SK-MEL-5 (cell line): ENCODE data around the gene MATN1. TPM values are rescaled to one million over a fixed set of nuclear protein-coding genes. Genes with fewer than 3 reads are reported as not detected.

Experiments
- DNase-seq: peaks from one replicate; pipeline ENCODE4 v3.0.0-alpha.2; 2016; ENCODE audit warnings: low read depth, low spot score
- in situ Hi-C: cut with HindIII; loops from 2 replicates; pipeline ENCODE4 v1.10.0; 2016; ENCODE audit warnings: low sequenced_read_pairs, high pct_unique_total_duplicates, low pct_unique_long_range_greater_than_20kb
- total RNA-seq: library from RNA; depleted of rRNA; stranded (reverse); fragments of >200 nt; shearing (Covaris generic); gene quantifications from 2 replicates; pipeline ENCODE4 v1.2.3, GENCODE V29; 2014

MATN1 gene
- total RNA-seq, 1 experiment from 2014 or later = 0.18 TPM

GRCh38 chr1:30748699-30749401 lies 25.5 kb upstream of the MATN1 start:
- DNase-seq = peak; percentile 8
- in situ Hi-C loops = no loop called here

- DNase-seq = no peak
Observed at GRCh38 chr1:30748098-30748698, 24.8 kb upstream of the MATN1 start.

DNA sequence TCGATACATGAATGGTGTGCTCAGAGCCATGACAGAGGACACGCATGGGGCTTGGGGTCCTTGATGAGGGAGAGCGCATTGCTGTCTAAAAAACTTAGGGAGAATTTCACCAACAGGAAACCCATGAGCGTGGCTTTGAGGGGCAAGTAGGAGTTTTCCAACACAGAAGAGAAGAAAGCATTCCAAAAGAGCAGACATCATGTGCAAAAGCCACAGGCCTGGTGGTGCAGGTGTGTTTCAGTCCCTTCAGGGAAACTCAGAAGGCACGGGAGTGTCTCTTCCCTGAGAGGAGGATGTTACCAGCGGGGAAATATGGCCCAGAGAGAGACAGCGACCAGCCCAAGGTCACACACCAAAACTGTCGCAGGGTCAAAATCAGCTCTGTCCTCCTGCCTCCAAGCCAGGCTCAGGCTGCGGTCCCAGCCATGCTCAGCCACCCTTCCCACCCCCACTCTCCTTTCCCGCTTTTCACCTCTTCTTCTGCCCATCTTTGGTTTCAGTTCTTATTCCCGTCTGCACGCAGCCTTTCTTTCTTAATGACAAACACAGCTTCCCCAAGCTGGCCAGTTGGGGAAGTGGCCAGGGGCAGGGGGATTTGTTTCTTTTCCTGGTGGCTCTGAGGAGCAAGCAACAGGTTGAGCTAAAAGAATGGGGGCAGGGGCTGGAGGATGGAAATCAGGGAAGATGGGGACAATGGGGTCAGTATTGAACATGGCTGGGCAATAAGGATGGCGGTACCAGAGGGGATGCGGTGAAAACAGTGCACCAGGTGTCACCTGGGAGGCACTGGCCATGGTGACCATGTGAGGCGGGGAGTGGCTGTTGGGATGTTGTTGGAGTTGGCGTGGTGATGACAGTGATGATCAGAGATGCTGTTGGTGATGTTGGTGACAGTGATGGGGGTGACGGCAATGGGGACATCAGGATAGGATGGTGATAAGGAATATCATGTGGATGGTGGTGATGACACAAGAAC lies 23.9 kb upstream of the MATN1 start:
- in situ Hi-C loops = no loop called here
- no peak for DNase-seq

More at GRCh38 chr1:30748098-30748698, 24.8 kb upstream of the MATN1 start:
- in situ Hi-C loops = no loop called here

DNA sequence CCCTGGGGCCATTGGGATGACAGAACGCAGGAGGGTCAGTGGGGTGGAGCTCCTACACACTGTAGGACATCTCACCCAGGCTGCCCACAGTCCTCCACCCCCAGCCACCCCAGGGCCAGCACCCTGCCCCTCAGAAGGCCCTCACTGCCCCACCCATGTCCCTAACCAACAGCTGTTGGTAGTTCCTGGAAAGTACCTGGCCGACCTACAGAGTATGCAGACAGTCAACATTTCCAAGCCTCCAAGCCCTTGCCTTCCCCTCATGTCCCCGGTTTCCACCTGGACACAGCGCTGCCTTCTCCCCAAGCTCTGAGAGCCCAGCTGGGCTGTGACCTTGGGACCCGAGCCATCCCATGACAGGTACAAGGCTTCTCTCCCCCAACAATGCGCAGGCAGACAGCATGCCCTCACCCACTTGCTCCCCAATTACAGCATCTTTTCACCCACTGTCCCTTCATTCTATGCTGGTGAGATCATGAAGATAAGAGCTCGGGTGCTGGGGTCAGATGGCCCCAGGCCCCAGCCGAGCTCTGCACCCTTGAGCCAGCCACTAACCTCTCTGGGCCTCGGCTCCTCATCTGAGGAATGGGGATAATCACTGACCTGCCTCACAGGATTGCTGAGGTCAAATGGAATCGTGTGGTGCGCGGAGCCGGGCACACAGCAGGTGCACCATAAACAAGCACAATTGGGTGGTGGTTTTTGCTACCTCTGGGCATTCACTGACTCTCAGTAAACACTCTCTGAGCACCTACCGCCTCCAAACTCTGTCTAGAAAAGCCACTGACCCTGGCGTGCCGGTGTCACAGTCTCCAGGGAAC lies 23.0 kb upstream of the MATN1 start:
- no peak for DNase-seq
- in situ Hi-C loops = no loop called here

DNA sequence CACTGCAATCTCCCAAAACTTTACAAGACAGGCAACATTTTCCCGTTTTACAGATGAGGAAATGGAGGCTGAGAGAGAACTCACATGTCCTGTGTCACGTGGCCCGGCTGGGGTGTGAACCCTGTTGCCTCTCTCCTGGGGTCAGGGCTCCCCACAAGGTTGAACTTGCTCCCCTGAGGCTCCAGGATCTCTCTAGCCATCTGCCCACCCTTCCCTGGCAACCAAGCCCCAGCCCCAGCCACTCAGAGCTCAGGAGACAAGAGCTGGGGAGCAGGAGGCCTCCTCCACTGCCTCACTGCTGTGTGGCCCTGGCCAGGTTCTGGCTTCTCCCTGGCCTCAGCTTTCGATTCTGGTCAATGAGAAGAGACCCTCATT lies 22.4 kb upstream of the MATN1 start:
- no peak for DNase-seq
- in situ Hi-C loops = no loop called here

DNA sequence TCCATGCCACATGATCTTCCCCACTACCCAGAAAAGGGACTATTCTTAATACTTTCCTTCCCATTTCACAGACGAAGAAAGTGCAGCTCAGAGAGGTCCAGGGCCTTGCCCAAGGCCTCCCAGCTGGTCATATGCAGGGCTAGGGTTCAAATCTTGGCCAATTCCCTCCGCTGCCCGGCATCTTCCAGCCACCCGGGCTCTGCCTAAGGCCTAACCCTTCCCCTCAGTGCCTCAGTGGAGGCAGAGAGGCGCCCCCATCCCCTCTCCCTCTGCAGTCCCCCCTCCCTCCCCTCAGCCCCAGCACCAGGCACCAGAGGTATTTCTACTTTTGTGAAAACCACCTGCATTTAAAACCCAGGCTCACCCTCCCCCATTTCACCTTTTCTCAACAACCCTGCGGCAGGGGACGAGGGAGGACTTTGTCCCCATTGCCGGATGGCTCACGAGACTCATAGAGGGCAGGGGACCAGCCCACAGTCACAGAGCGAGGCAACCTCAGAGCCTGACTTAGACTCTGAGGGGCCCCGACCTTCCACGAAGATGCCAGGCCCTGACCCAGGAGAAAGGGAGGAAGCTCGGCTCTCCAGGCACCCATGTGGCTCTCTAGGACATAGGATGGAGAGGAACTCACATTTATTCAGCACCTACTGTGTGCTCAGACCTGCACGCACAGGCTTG lies 21.9 kb upstream of the MATN1 start:
- DNase-seq = no peak
- in situ Hi-C loops = no loop called here

DNA sequence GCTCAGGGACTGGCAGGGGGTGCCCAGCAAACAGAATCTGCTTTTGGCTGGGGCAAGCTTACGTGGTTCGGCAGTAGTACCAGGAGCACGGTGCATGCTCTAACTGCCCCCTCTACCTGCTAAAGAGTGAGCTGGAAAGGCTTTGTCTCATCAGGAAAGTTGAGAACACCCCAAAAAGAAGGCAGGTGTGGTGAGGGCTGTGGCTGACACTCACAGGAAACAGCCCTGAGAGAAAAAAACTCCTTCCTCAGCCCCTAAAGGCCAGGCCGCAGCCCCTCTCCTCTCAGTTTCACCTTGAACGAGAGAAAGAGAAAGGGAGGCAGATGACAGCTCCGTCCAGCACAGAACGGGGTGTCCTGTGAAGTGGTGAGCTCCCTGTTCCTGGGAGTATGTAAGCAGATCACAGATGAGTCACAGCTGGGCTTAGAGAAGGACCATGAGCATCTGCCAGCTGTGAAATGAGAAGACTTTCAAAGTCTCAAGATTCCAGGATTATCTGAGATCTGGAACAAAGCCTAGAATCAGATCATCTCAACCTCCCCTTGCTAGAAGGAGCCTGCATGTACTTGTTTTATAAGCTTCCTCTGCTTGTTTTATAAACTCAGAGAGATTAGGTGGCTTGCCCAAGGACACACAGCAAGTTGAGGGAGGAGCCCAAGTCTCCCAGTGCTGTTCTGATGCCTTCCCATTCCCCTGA lies 20.8 kb upstream of the MATN1 start:
- DNase-seq = no peak
- in situ Hi-C loops = no loop called here

GRCh38 chr1:30743584-30744059 lies 20.2 kb upstream of the MATN1 start:
- in situ Hi-C loops = no loop called here
- peak; percentile 17 for DNase-seq

DNA sequence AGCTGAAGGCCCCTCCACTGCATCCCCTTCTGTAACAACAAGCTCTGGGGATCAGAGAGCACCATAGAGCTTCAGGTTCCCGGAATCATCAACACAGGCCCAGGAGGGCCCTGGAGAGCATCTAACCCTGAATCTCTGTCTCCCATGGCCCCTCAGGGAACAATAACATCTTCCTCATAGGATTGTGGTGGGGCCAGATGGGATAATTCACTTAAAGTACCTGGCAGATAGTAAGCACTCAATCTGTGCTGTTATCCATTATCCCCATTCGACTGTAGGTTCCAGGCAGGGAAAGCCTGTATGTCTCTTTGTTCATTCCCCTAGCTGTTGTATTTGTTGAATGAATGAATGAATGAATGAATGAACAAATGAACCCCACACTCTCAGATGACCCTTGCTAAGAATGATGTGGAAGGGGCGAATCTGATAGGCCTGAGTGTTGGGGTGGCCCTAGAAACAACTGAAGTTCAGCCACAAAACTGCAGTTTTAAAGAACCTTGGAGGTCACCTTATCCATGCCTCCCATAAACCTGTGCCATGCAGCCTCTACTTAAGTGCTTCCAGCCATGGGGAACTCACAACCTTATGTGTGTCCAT lies 19.7 kb upstream of the MATN1 start:
- in situ Hi-C loops = no loop called here
- DNase-seq = no peak

- DNase-seq = no peak
- in situ Hi-C loops = no loop called here
Observed at GRCh38 chr1:30742300-30742962, 19.0 kb upstream of the MATN1 start.

- no peak for DNase-seq
- in situ Hi-C loops = no loop called here
Observed at GRCh38 chr1:30741239-30741894, 18.0 kb upstream of the MATN1 start.

GRCh38 chr1:30740251-30741238 lies 17.2 kb upstream of the MATN1 start:
- DNase-seq = no peak
- in situ Hi-C loops = no loop called here

GRCh38 chr1:30739601-30740000 lies 16.2 kb upstream of the MATN1 start:
- in situ Hi-C loops = no loop called here
- no peak for DNase-seq
